NB4 (cell line): ENCODE measurements around the gene DLG1.
A peak's percentile ranks its signal among the peaks of the same experiment; 100 is the strongest.

Experiments used
- DNase-seq: peaks from one replicate; pipeline ENCODE4 v3.0.0; 2010; ENCODE audit warnings: low read depth
- H3K4me3 ChIP-seq: one replicate; pipeline ENCODE4 v1.5.1; 2011; ENCODE audit warnings: mild to moderate bottlenecking, low read depth, low read length, moderate library complexity
- CTCF ChIP-seq: IDR thresholded peaks from one replicate; pipeline ENCODE4 v1.5.1; 2012; ENCODE audit warnings: low read depth, low read length
- MAX ChIP-seq: IDR thresholded peaks from 2 replicates; pipeline ENCODE4 v1.6.1; 2011; ENCODE audit warnings: low read depth, low read length
- MYC ChIP-seq: IDR thresholded peaks from 2 replicates; pipeline ENCODE4 v1.6.1; 2011; ENCODE audit warnings: low read depth, low read length
- POLR2A ChIP-seq: IDR thresholded peaks from 2 replicates; pipeline ENCODE4 v1.6.1; 2011; ENCODE audit warnings: mild to moderate bottlenecking; ENCODE audit not compliant: insufficient read length; ENCODE audit errors: extremely low read depth

Gene DLG1

GRCh38 chr3:197336348-197336747 is 37.9 kb upstream of the DLG1 start:
- peak; percentile 54 for DNase-seq
- H3K4me3 ChIP-seq, result no peak overlapping the region
- TF ChIP-seq MAX (peak; percentile 37; the same call in 1 of the 2 replicates), CTCF (no peak)

GRCh38 chr3:197335428-197336132 is 37.2 kb upstream of the DLG1 start:
- no peak overlapping the region for H3K4me3 ChIP-seq
- no peak for TF ChIP-seq POLR2A
- DNase-seq, result peak; percentile 10

- no peak for DNase-seq
- TF ChIP-seq MYC (no peak), CTCF (no peak), POLR2A (no peak), MAX (no peak)
- no peak overlapping the region for H3K4me3 ChIP-seq
These were observed 35.7 kb upstream of the DLG1 start for GRCh38 chr3:197333901-197334639.

- TF ChIP-seq CTCF (no peak), MYC (no peak), MAX (no peak)
- no peak for DNase-seq
- H3K4me3 ChIP-seq, result no peak overlapping the region
These were observed 32.7 kb upstream of the DLG1 start for GRCh38 chr3:197331131-197331530.

GRCh38 chr3:197329382-197329781 is 31.0 kb upstream of the DLG1 start:
- TF ChIP-seq MAX (no peak), MYC (no peak), POLR2A (no peak), CTCF (no peak)
- no peak overlapping the region for H3K4me3 ChIP-seq
- no peak for DNase-seq

- DNase-seq, result no peak
- TF ChIP-seq MYC (no peak), CTCF (no peak), POLR2A (no peak), MAX (no peak)
- no peak overlapping the region for H3K4me3 ChIP-seq
These were observed 29.8 kb upstream of the DLG1 start for GRCh38 chr3:197328198-197328597.
